Stimulated activated naive CD8-positive, alpha-beta T cell treated with anti-CD3 and anti-CD28 coated beads, Interleukin-15, Interleukin-2, amounts not matched to agents 100 U/mL and 50 U/mL, for 24 hours (primary cell): ENCODE results near the gene WDR45B.

ENCODE experiments used
- ATAC-seq: fragments of 150-1000 bp; cut with Tn5 transposase; one replicate; pipeline ENCODE4 v1.10.0; 2021
- DNase-seq: peaks from one replicate; pipeline ENCODE4 v3.0.0; 2021

Gene WDR45B

GRCh38 chr17:82677353-82677925 lies 29.2 kb upstream of the WDR45B start:
- no peak for DNase-seq
- ATAC-seq, result no peak

GRCh38 chr17:82675476-82676245 lies 27.4 kb upstream of the WDR45B start:
- ATAC-seq (no peak), DNase-seq (no peak)

- no peak for ATAC-seq
- no peak for DNase-seq
These were observed 26.6 kb upstream of the WDR45B start for GRCh38 chr17:82674656-82675475.

GRCh38 chr17:82670661-82671450 lies 22.6 kb upstream of the WDR45B start:
- DNase-seq, result no peak
- ATAC-seq, result no peak

- ATAC-seq (peak; percentile 86), DNase-seq (peak; percentile 54)
These were observed 20.4 kb upstream of the WDR45B start for GRCh38 chr17:82668631-82669099.

DNA sequence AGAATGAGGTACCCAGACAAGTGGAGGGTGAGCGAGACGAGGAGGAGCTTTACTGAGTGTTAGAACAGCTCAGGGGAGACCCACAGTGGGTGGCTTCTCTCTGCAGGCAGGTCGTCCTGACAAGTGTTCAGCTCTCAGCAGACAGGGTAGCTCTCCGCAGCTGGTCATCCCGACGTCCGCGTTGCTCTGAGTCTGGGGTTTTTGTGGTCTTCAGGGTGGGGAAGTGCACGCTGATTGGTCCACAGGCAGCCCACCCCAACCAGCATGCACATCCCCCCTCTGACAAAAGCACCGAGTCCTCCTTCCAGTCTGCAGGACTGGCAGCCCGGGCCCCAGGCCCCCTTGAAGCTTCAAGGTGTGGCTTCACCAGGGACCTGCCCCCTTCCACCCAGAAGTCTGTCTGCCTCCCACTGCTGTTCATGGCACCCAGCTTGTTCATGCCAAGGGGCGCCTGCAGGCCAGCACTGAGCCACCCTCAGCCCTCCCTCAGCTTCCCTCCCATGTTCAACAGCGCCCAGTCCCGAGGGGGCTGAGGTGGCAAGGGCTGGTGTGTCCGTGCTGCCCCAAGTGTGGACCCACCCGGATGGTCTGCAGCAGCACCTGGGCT lies 19.9 kb upstream of the WDR45B start:
- DNase-seq, result no peak
- ATAC-seq, result no peak

GRCh38 chr17:82667668-82668000 lies 19.4 kb upstream of the WDR45B start:
- no peak for DNase-seq
- ATAC-seq, result no peak

DNA sequence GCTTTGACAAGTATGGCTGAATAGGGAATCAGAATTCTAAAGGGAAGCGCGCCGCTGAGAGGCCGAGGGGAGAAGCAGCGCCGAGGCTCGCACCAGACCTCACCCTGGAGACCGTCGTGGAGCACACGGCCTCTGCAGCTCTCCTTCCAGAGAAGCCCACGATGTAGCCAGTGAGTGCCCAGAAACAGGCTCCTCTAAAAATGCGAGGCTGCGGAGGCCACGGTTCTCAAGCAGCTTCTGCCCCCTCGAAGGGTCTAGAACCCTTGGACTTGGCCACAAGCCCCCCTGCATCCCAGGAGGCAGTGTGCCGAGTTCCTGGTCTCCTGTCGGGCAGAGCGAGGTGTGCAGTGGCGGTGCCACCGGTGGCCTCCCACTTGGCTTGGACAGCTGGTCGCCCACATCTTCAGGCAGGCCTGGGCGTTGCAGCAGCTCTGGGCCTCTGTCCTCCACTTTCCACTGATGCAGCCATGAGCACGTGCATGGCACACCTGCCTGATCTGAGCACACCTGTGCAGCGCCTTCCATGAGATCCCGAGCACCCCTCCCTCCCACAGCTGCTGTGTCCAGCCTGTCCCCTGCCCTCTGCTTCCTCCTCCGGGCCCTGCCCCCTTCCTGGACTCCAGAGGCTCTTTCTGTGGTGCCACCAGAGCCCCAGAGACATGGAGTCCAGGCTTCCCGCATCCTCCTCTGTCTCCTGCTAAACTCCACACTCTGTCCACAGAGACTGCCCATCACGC lies 18.9 kb upstream of the WDR45B start:
- DNase-seq (no peak), ATAC-seq (no peak)

DNA sequence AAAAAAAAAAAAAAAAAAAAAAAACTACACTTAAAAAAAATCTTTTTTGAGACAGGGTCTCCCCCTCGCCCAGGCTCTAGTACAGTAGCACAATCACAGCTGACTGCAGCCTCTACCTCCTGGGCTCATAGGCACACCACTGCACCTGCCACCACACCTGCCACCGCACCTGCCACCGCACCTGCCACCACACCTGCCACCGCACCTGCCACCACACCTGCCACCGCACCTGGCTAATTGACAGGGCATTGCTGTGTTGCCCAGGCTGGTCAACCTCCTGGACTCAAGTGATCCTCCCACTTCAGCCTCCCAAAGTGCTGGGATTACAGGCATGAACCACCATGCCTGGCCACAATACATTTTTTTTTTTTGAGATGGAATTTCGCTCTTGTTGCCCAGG lies 17.6 kb upstream of the WDR45B start:
- no peak for ATAC-seq
- DNase-seq, result no peak

- ATAC-seq, result no peak
- DNase-seq, result no peak
These were observed 17.0 kb upstream of the WDR45B start for GRCh38 chr17:82665217-82665616.

DNA sequence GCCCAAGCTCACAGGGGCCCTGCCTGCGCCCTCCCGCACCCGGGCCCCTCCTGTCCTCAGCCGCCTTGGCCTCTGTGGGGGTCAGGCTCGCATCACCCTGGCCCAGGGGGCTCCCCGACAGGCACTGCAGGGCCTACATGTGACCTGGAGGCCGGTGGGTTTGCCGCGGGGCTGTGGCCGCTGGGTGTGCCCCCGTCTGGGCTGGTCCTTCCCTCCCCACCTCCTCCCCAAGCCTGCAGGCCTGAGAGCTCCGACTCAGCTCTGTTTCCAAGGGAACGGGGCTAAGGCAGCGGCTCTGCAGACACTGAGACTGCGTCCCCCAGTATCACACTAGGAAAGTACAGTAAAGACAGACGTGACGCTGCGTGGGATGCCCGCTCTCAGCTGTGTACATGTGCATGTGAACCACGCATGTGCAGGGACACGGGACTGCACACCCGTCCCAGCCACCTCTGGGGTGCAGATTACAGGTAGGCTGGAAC lies 16.5 kb upstream of the WDR45B start:
- DNase-seq (no peak), ATAC-seq (no peak)

DNA sequence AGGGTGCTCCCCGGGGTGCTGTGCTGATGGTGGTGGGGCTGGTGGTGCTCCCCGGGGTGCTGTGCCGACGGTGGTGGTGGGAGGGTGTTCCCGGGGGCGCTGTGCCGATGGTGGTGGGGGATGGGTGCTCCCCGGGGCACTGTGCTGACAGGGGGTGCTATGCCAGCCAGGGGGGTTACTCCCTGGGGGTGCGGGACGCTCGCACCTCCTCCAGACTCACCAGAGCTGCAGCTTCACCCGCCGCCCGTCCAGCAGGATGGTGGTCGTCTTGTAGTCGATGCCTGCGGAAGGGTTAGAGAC lies 16.0 kb upstream of the WDR45B start:
- DNase-seq (no peak), ATAC-seq (no peak)

GRCh38 chr17:82663381-82664275 lies 15.4 kb upstream of the WDR45B start:
- no peak for ATAC-seq

DNA sequence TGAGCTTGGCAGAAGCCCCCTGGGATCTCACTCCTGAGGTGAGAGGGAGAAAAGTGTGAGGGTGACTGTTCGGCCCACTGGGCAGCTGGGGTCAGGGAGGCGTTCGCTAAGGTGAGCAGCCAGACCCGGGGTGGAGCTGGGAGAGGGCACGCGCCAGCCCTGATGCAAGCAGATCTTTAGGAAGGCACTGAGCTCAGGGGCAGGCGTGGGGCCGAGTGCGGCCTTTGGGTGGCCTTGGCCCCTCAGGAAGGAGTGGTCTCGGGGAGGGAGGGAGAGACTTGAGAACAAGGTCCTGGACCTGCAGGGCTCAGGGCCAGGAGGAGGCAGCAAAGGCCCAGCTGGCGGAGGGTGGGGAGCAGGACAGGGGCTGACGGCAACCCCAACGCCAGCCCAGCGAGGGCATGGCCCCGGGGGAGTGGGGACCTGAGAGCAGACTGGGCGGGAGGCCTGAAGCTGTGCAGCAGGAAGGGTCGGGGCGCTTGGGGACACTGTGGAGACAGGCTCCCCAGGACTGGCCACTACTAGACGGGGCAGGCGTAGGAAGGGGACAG lies 14.5 kb upstream of the WDR45B start:
- ATAC-seq, result no peak
- DNase-seq, result no peak

More at GRCh38 chr17:82663381-82664275, 15.4 kb upstream of the WDR45B start:
- no peak for DNase-seq

DNA sequence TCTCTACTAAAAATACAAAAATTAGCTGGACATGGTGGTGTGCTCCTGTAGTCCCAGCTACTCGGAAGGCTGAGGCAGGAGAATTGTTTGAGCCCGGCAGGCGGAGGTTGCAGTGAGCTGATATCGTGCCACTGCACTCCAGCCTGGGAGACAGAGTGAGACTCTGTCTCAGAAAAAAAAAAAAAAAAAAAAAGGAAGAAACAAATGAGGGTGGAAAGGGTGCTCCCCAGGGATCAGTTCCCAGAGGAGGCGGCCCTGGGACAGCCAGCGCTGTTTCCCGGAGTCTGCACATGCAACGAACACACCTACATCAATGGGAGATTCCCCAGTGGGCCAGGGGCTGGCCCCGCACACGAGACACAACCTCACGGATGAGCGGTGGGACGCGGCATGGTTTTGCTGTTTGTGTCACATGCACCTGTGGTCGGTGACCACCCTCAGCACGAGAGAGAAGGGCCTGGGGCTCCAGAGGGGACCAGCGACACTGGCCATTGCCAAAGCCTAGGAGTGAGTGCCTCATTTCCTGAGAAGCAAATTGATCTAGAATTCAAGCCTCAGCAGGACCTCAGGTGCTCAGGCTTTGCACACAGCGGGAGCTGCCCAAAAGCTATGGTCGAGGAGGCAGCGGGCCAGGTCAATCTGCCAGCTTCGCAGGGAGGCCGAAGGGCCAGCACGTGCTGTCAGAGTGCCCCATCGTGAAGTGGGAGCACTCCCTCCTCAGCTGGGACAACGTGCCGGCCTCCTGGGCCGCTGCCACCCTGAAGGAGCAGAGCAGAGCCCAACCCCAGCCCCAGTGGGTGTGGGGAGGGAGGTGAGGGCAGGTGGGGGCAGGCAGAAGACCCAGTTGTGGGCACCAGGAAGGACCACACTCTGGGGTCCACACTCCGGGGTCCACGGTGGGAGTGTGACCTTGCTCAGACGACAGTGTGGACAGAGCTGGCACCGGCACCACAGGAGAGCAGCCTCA lies 13.8 kb upstream of the WDR45B start:
- DNase-seq, result no peak
- no peak for ATAC-seq

DNA sequence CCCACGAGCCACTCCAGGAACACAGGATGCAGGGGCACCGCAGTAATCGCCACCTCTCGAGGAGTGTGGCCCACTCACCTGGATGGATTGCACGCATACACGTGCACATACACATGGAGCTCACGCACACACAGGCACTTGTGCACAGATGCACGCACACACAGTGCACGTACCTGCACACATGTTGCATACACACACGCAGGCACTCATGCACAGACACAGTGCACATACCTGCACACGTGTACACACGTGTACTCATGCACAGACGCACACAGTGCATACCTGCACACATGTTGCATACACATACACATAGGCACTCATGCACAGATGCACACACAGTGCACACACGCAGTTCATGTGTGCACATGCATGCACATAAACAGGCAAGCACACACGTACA lies 11.6 kb upstream of the WDR45B start:
- no peak for ATAC-seq
- DNase-seq, result no peak

GRCh38 chr17:82658796-82659452 lies 10.7 kb upstream of the WDR45B start:
- ATAC-seq (no peak), DNase-seq (no peak)

GRCh38 chr17:82658331-82658730 lies 10.1 kb upstream of the WDR45B start:
- no peak for ATAC-seq
- DNase-seq, result no peak
